ENCODE data around the gene RANBP17.

DNA sequence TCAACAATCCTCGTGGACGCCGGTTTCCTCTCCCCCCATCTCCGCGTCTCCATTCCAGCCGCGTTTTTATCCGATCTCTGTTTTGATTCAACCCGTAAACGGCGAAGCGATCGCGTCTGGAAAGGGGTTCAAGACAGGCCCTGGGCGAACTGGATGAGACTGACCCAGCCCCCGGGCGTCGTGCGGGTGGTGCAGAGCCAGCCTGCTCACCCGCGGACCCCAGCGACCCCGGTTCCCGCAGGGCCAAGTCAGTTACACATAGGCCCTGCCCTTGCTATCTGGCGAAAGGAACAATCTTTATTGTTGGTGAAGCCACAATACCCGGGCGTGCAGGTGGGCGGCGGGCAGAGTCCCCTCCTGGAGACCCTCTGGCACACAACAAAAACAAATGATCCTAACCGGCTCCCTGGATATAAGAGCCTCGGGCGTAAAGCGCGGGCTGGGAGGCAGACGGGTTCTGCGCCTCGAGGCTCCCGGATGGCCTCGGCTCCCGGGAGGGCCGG lies 449.1 kb downstream of the RANBP17 start:
- no peak for TF ChIP-seq RFX5 (IDR thresholded peaks at IDR 0.05; ENCODE audit: low read depth, low read length)
- TF ChIP-seq, protein P1, sequence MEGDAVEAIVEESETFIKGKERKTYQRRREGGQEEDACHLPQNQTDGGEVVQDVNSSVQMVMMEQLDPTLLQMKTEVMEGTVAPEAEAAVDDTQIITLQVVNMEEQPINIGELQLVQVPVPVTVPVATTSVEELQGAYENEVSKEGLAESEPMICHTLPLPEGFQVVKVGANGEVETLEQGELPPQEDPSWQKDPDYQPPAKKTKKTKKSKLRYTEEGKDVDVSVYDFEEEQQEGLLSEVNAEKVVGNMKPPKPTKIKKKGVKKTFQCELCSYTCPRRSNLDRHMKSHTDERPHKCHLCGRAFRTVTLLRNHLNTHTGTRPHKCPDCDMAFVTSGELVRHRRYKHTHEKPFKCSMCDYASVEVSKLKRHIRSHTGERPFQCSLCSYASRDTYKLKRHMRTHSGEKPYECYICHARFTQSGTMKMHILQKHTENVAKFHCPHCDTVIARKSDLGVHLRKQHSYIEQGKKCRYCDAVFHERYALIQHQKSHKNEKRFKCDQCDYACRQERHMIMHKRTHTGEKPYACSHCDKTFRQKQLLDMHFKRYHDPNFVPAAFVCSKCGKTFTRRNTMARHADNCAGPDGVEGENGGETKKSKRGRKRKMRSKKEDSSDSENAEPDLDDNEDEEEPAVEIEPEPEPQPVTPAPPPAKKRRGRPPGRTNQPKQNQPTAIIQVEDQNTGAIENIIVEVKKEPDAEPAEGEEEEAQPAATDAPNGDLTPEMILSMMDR (conservative IDR thresholded peaks at IDR 0.05; ENCODE audit: low read depth, low read length): no peak
- no peak for TF ChIP-seq MXI1 (IDR thresholded peaks at IDR 0.05; ENCODE audit: borderline replicate concordance, low read depth, low read length)
- TF ChIP-seq POLR2A (IDR thresholded peaks at IDR 0.05; ENCODE audit: low read depth, low read length): no peak

All from IMR-90 (cell line).